ENCODE measurements around the gene ZFC3H1. TPM values are rescaled to one million over a fixed set of nuclear protein-coding genes. Genes with fewer than 3 reads are reported as not detected.
"Not testable (repeated sequence)": the region's sequence is repeated elsewhere in the genome, so short reads cannot be mapped to it uniquely, and the experiment has no call there.

Gene ZFC3H1
- total and polyA plus RNA-seq, 9 of the 15 experiments (the other 6 are each of a cell fraction or from before 2014, with no cell fraction given) = 14.8 to 80.5 (median 22.1) TPM

DNA sequence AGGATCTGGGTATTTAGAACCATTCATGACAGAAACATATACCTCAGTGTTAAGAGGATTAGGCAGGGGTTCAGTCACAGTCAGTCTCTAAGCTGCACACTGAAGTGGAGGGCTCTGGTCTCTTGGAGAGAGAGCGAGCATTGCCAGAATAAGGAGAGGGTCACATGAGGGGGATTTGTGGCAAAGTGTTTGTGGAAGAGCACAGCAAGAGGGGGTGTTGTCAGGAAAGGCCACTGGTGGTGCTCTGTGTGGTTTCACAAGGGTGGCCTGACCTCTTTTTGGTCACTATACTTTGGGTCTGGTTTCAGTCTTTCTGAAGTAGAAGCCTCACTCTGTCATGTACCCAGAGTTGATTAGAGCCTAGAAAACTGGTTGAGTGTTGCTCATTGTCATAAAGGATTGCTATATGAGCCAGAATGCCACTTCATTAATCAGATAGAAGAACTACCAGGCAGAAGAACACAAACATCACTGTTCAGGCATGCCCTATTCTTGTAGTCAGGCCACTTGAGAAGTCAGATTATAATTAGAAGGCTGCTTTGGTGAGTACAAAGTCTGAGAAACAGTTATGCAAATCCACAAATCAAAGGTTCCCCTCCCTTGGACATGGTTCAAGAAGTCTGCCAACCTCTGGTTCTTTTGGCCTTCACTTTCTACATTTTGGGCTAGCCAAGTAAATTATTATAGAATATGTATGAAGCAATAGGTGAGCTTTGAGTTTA lies 30.6 kb upstream of the ZFC3H1 start (continued):
- TF ChIP-seq HNRNPH1 (optimal IDR thresholded peaks at IDR 0.05; ENCODE audit: low read depth, low read length) (no peak), ZNF165 (CRISPR knock-in tag; IDR thresholded peaks at IDR 0.05; ENCODE audit: borderline replicate concordance) (no peak), YBX1 (IDR thresholded peaks at IDR 0.05) (no peak), IRF1 (CRISPR knock-in tag; IDR thresholded peaks at IDR 0.05; ENCODE audit: borderline replicate concordance) (no peak), GABPB2 (CRISPR knock-in tag; conservative IDR thresholded peaks at IDR 0.05) (no peak), ARID3A (IDR thresholded peaks at IDR 0.05; ENCODE audit: borderline replicate concordance, low read depth, low read length) (no peak)
- TF ChIP-seq, protein P1, sequence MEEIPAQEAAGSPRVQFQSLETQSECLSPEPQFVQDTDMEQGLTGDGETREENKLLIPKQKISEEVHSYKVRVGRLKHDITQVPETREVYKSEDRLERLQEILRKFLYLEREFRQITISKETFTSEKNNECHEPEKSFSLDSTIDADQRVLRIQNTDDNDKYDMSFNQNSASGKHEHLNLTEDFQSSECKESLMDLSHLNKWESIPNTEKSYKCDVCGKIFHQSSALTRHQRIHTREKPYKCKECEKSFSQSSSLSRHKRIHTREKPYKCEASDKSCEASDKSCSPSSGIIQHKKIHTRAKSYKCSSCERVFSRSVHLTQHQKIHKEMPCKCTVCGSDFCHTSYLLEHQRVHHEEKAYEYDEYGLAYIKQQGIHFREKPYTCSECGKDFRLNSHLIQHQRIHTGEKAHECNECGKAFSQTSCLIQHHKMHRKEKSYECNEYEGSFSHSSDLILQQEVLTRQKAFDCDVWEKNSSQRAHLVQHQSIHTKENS (CRISPR knock-in tag; IDR thresholded peaks at IDR 0.05) = no peak

- H3K4me1 ChIP-seq (replicated peaks in 1 of 2; ENCODE audit: control insufficient read depth in 2 of 2, insufficient read depth in 2 of 2, low read length in 2 of 2); H3K79me2 ChIP-seq (ENCODE audit: control insufficient read depth, insufficient read depth, low read length); ATAC-seq; H4K20me1 ChIP-seq (replicated peaks; ENCODE audit: control insufficient read depth, insufficient read depth, low read length); H3K4me3 ChIP-seq; intact Hi-C loops (cut with micrococcal nuclease); DNase-seq (ENCODE audit: extremely low read depth in 1 of 4, low spot score in 3 of 4); CTCF ChIA-PET (ENCODE audit: low intra/inter-chr PET ratio); POLR2A ChIA-PET; H3K27me3 ChIP-seq (ENCODE audit: control insufficient read depth in 2 of 2, insufficient read depth in 2 of 2, low read length in 2 of 2); H2AFZ ChIP-seq (ENCODE audit: low read depth, low read length); H3K9me3 ChIP-seq (replicated peaks; ENCODE audit: control insufficient read depth, insufficient read depth, low read depth, low read length); BruUV-seq (replicated peaks); in situ Hi-C loops (cut with MboI); H3K9ac ChIP-seq (ENCODE audit: insufficient read depth in 1 of 2, low read depth in 2 of 2, low read length in 2 of 2); H3K9me1 ChIP-seq (ENCODE audit: control insufficient read depth, insufficient read depth, low read length); H3K4me2 ChIP-seq (ENCODE audit: insufficient read depth, low read length); H3K27ac ChIP-seq (ENCODE audit: extremely low read depth, low read depth, low read length); FAIRE-seq: not testable (repeated sequence)
- peaks cover 12% of the 10 kb centered on the region; the same call in 2 of the 3 replicates for H3K36me3 ChIP-seq (ENCODE audit: control insufficient read depth, insufficient read depth, low read length)
- 73% methylated on average over 5 of the region's 5 CpGs for WGBS (ENCODE audit: insufficient coverage, low coverage, missing lambda C conversion rate)
These were observed 30.0 kb upstream of the ZFC3H1 start for GRCh38 chr12:71693651-71694050.

Measured in K562 (cell line).